BJ (cell line): ENCODE data around the gene FES. TPM values are rescaled to one million over a fixed set of nuclear protein-coding genes. Genes with fewer than 3 reads are reported as not detected.
A peak's percentile ranks its signal among the peaks of the same experiment; 100 is the strongest.
"Not testable (repeated sequence)": the region's sequence is repeated elsewhere in the genome, so short reads cannot be mapped to it uniquely, and the experiment has no call there.

Source experiments
- CTCF ChIA-PET: fragments of 350-600 bp; formaldehyde crosslinking; extraction: SDS; loops from one replicate; lab custom pipeline; 2021; ENCODE audit warnings: antibody characterized with exemption, inconsistent platforms; lab: Yijun Ruan, JAX
- POLR2A ChIA-PET: fragments of 300-600 bp; sonication (Branson Sonifier 250); formaldehyde crosslinking; extraction: SDS; loops from one replicate; lab custom pipeline; 2021; ENCODE audit warnings: antibody characterized with exemption; lab: Charles Lee
- DNase-seq: peaks from one replicate; pipeline ENCODE4 v3.0.0-alpha.2; 2011; ENCODE audit warnings: low read depth
- H3K27me3 ChIP-seq: 2 replicates; pipeline ENCODE4 v1.6.0; 2011; ENCODE audit warnings: low read length; ENCODE audit not compliant: control insufficient read depth, insufficient read depth
- H3K36me3 ChIP-seq: 2 replicates; pipeline ENCODE4 v1.5.1; 2011; ENCODE audit warnings: low read length; ENCODE audit not compliant: control insufficient read depth, insufficient read depth
- H3K4me3 ChIP-seq: 2 replicates; pipeline ENCODE4 v1.5.1; 2011; ENCODE audit warnings: low read depth, mild to moderate bottlenecking, control low read depth, low read length
- polyA plus RNA-seq: library from polyadenylated mRNA; depleted of rRNA; stranded (reverse); fragments of >200 nt; gene quantifications from 2 replicates; pipeline ENCODE4 v1.2.3, GENCODE V29; 2011
- TF ChIP-seq, protein P1 (sequence below): IDR thresholded peaks from 2 replicates; pipeline ENCODE4 v1.5.1; 2011; ENCODE audit warnings: low read depth, mild to moderate bottlenecking, control low read depth, inconsistent platforms, low read length, moderate library complexity; ENCODE audit not compliant: insufficient read depth

The FES gene
- polyA plus RNA-seq, 1 experiment: 11.1 TPM

DNA sequence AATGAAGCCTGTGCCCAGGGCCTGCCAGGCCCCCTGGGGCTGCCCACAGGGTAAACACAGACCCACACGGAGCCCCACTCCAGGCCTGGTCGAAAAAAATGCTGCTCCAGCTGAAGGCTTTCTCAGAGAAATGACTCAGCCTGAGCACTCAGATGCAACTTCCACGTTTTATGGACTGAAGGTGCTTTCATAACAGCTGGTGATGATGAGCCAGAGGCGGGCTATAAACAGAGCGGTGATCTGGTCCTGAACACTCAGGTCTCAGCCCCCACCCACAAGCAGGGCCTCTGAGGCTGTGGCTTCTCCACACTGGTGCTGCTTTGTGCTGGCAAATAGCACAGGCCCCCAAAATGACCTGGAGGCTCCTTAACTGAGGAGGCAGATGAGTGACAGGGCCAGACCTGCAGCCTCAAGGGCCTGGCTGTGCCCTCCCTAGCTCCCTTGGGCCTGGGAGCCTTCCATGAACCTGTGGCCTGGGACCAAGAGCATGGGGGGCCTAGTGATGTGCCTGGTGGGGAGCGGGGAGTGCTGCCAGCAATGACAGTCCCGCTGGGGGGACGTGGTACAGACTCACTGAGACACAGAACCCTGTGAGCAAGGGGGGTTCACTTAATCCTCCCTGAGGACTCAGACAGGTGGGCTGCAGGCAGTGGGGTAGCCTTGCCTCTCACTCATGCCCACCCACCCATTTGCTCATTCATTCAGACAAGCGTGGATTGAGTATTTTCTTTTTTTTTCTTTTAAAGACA, 38.9 kb upstream of the FES start:
- Histone ChIP-seq H3K36me3 (no peaks in the 10 kb centered on the region), H3K27me3 (no peaks in the 10 kb centered on the region), H3K4me3 (no peak overlapping the region)
- POLR2A ChIA-PET: interaction anchor here (0.6 to 1.1 kb wide), 2 partner anchors 18 to 128 kb away, joined by 3 to 4 read pairs; partner anchors contain the start of gene BLM
- TF ChIP-seq, protein P1, sequence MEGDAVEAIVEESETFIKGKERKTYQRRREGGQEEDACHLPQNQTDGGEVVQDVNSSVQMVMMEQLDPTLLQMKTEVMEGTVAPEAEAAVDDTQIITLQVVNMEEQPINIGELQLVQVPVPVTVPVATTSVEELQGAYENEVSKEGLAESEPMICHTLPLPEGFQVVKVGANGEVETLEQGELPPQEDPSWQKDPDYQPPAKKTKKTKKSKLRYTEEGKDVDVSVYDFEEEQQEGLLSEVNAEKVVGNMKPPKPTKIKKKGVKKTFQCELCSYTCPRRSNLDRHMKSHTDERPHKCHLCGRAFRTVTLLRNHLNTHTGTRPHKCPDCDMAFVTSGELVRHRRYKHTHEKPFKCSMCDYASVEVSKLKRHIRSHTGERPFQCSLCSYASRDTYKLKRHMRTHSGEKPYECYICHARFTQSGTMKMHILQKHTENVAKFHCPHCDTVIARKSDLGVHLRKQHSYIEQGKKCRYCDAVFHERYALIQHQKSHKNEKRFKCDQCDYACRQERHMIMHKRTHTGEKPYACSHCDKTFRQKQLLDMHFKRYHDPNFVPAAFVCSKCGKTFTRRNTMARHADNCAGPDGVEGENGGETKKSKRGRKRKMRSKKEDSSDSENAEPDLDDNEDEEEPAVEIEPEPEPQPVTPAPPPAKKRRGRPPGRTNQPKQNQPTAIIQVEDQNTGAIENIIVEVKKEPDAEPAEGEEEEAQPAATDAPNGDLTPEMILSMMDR: no peak
- CTCF ChIA-PET: interaction anchor here (0.9 to 1.8 kb wide), 2 partner anchors 39 to 41 kb away, joined by 3 to 6 read pairs; partner anchors contain the start of gene FES
- DNase-seq: peak; percentile 65

DNA sequence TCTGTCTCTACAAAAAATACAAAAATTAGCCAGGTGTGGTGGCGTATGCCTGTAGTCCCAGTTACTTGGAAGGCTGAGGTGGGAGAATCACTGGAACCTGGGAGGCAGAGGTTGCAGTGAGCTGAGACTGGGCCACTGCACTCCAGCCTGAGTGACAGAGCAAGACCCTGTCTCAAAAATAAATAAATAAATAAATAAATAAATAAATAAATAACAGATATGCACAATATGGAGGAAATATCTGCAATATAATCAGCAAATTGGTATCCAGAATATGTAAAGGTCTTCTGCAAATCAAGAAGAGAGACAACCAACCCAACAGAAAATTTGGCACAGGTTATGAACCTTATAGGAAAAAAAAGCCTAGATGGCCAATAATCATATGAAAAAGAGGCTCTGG, 34.9 kb upstream of the FES start:
- H3K27me3 ChIP-seq, H3K4me3 ChIP-seq, DNase-seq, POLR2A ChIA-PET, H3K36me3 ChIP-seq, CTCF ChIA-PET: not testable (repeated sequence)

DNA sequence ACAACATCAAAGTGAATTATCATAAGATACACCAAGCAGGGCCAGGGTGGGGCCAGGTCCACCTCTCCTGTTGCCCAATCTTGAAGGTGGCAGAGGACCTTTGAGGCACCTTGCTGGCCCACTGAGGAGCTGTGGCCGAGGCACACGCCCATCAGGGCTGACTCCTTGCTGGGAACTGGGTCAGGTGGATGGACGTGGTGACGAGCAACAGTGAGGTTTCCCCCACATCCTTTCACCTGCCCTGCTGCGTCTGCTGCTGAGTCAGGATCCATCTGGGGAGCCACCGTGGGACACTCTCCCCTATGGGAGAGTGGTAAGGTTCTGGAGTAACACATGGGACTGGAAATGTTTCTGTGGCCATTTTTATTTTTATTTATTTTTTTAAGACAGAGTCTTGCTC, 33.2 kb upstream of the FES start:
- ChIA-PET CTCF (no interaction called here), POLR2A (no interaction called here)
- TF ChIP-seq, protein P1: no peak
- no peak overlapping the region for H3K4me3 ChIP-seq
- H3K36me3 ChIP-seq: no peaks in the 10 kb centered on the region
- DNase-seq: no peak
- no peaks in the 10 kb centered on the region for H3K27me3 ChIP-seq

DNA sequence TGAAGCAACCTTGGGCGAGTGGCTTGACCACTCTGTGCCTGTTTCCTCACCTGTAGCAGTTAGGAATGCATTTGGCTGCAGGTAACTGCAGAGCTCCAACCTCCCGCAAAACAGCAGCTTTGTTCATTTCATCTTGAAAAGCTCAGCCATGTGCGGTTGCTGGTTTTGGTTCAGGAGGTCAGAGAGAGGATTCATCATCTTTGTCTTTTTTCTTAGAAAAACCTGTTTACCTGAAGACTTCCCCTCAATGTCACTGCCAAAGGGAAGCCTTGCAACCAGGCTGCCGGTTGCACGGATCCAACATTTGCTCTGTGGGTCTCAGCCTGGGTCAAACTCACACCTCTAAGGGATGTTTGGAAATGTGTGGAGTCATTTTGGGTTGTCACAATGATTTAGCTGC, 32.4 kb upstream of the FES start:
- no peak overlapping the region for H3K4me3 ChIP-seq
- CTCF ChIA-PET: no interaction called here
- H3K27me3 ChIP-seq: no peaks in the 10 kb centered on the region
- H3K36me3 ChIP-seq: no peaks in the 10 kb centered on the region
- no peak for DNase-seq
- TF ChIP-seq, protein P1: no peak
- POLR2A ChIA-PET: interaction anchor here (0.6 kb wide), 1 partner anchor 12 kb away, joined by 19 read pairs; no protein-coding TSS in a partner anchor

DNA sequence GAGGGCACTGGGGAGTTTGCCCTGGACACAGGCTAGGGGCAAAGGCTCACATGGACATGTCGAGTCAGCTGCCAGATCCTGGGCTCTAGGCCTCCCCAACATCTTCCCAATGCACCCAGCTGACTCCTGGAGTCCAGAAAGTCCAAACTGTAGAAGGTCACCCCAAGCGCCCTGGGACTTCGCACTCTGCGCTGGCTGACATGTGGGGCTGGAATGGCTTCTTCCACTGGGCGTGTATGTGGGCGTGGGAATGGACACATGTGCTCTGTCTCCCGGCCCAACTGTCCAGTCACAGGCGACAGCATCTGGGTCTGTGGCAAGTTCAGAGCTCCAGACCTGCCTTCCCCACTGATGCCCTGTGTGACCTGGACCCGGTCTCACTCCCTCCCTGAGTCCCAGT, 29.2 kb upstream of the FES start:
- CTCF ChIA-PET: interaction anchor here (1.6 kb wide), 1 partner anchor 31 kb away, joined by 6 read pairs; no protein-coding TSS in a partner anchor

More for the DNA sequence above, 29.2 kb upstream of the FES start:
- Histone ChIP-seq H3K27me3 (no peaks in the 10 kb centered on the region), H3K4me3 (no peak overlapping the region), H3K36me3 (no peaks in the 10 kb centered on the region)
- POLR2A ChIA-PET: no interaction called here
- TF ChIP-seq, protein P1: no peak
- DNase-seq: no peak
